NCI-H187 (cell line): Measurements from ENCODE around the gene SPRYD4.
"Not testable (repeated sequence)": the region's sequence is repeated elsewhere in the genome, so short reads cannot be mapped to it uniquely, and the experiment has no call there.

ENCODE experiments used
- DNase-seq, 2 experiments: peaks; one replicate each; lab custom pipeline; 2025; lab: John Stamatoyannopoulos, UW

Gene SPRYD4

GRCh38 chr12:56468216-56469006 is at the start of gene SPRYD4:
TSS of gene SPRYD4 (plus strand) at chr12:56468578. CDS start at chr12:56468592, 14 bp downstream.
- peak; percentile 92 to 96 for DNase-seq

- DNase-seq, result no peak
Observed at GRCh38 chr12:56420411-56420810, 48.0 kb upstream of the SPRYD4 start.

GRCh38 chr12:56425193-56425592 is 43.2 kb upstream of the SPRYD4 start:
- no peak for DNase-seq

GRCh38 chr12:56425940-56426438 is 42.4 kb upstream of the SPRYD4 start:
- no peak for DNase-seq

- no peak for DNase-seq
Observed at GRCh38 chr12:56431288-56431687, 37.1 kb upstream of the SPRYD4 start.

- DNase-seq, result no peak
Observed at GRCh38 chr12:56431850-56432249, 36.5 kb upstream of the SPRYD4 start.

GRCh38 chr12:56434828-56435227 is 33.5 kb upstream of the SPRYD4 start:
- no peak for DNase-seq

GRCh38 chr12:56437430-56438176 is 30.8 kb upstream of the SPRYD4 start:
- DNase-seq, result no peak

GRCh38 chr12:56443208-56443607 is 25.2 kb upstream of the SPRYD4 start:
- DNase-seq, result not testable (repeated sequence)

GRCh38 chr12:56448860-56449621 is 19.3 kb upstream of the SPRYD4 start, which contains the start of gene TIMELESS:
TSS of gene TIMELESS (minus strand) at chr12:56449426. CDS start at chr12:56434170, 15,256 bp downstream.
- DNase-seq, result peak; percentile 75 to 96

- DNase-seq, result no peak
Observed at GRCh38 chr12:56449622-56449984, 18.8 kb upstream of the SPRYD4 start.

- no peak for DNase-seq
Observed at GRCh38 chr12:56450241-56450640, 18.1 kb upstream of the SPRYD4 start.

- DNase-seq, result no peak
Observed at GRCh38 chr12:56451147-56451546, 17.2 kb upstream of the SPRYD4 start.

GRCh38 chr12:56454557-56454956 is 13.8 kb upstream of the SPRYD4 start, which contains the start of gene MIP:
TSS of gene MIP (minus strand) at chr12:56454657. CDS start at chr12:56454613, 44 bp downstream.
- no peak for DNase-seq

- no peak for DNase-seq
Observed at GRCh38 chr12:56457817-56458216, 10.6 kb upstream of the SPRYD4 start.

GRCh38 chr12:56461235-56462159 is 6.9 kb upstream of the SPRYD4 start:
- DNase-seq, result no peak

- no peak for DNase-seq
Observed at GRCh38 chr12:56462565-56462964, 5.8 kb upstream of the SPRYD4 start.

GRCh38 chr12:56469007-56469930 is 891 bp downstream of the SPRYD4 start:
- no peak for DNase-seq

GRCh38 chr12:56474389-56474788 is 6.0 kb downstream of the SPRYD4 start:
- DNase-seq, result no peak

GRCh38 chr12:56476143-56476542 is 7.8 kb downstream of the SPRYD4 start:
- DNase-seq, result no peak
